K562 (cell line): ENCODE measurements around the gene STAP1. TPM values are rescaled to one million over a fixed set of nuclear protein-coding genes. Genes with fewer than 3 reads are reported as not detected.

ENCODE experiments used
- ARID1B ChIP-seq: fragments of 450-650 bp; IDR thresholded peaks from 2 replicates; pipeline ENCODE4 v1.6.1; 2016; ENCODE audit warnings: antibody characterized with exemption, mild to moderate bottlenecking, inconsistent platforms
- CHD4 ChIP-seq: fragments of 200-600 bp; sonication (generic); IDR thresholded peaks from 3 replicates; pipeline ENCODE4 v1.6.1; 2012; ENCODE audit warnings: low read depth, mild to moderate bottlenecking, mixed read lengths, low read length, inconsistent platforms; ENCODE audit not compliant: insufficient read depth, insufficient replicate concordance, poor library complexity, severe bottlenecking
- E2F3 ChIP-seq: fragments of 250-450 bp; sonication (Bioruptor Pico); IDR thresholded peaks from 2 replicates; pipeline ENCODE4 v1.4.0; 2020; ENCODE audit warnings: mild to moderate bottlenecking
- HOXB6 ChIP-seq: fragments of 250-450 bp; sonication (Bioruptor Pico); IDR thresholded peaks from 2 replicates; pipeline ENCODE4 v1.5.1; 2022; ENCODE audit warnings: mild to moderate bottlenecking, borderline replicate concordance
- JUNB ChIP-seq: fragments of 450-650 bp; formaldehyde crosslinking; conservative IDR thresholded peaks from 2 replicates; pipeline ENCODE4 v1.4.0; 2020; ENCODE audit warnings: mild to moderate bottlenecking
- NEUROD1 ChIP-seq: fragments of 150-350 bp; IDR thresholded peaks from 2 replicates; pipeline ENCODE4 v1.6.1; 2014; ENCODE audit warnings: borderline replicate concordance, low read length, low read depth; ENCODE audit not compliant: partially characterized antibody
- ZNF3 ChIP-seq: fragments of 250-450 bp; sonication (Bioruptor Pico); IDR thresholded peaks from 2 replicates; pipeline ENCODE4 v1.5.0; 2021; ENCODE audit warnings: mild to moderate bottlenecking, moderate library complexity
- ZNF766 ChIP-seq: fragments of 200-800 bp; sonication (Bioruptor generic); conservative IDR thresholded peaks from 2 replicates; pipeline ENCODE4 v1.6.1; 2016; ENCODE audit warnings: missing genetic modification characterization, missing compliant biosample characterization
- polyA plus RNA-seq, 8 experiments: library from polyadenylated mRNA; depleted of rRNA in 4 of 8; stranded (reverse) in 5 of 8; unstranded in 3 of 8; fragments of >200 nt; fragmentation: Nextera tagmentation in 2 of 8; fragmentation: Illumina TruSeq in 1 of 8; extraction: Ambion mirVana in 2 of 8; extraction: Trizol in 1 of 8; gene quantifications; 2 replicates each; pipeline versions ENCODE4 v1.2.1 to v1.2.3, GENCODE V29; 2011 to 2014; ENCODE audit warnings: inconsistent platforms in 1 of 8, missing spikeins in 1 of 8
- total RNA-seq, 7 experiments: library from RNA; depleted of rRNA in 6 of 7; stranded (reverse); fragments of >200 nt in 6 of 7; fragmentation: Illumina TruSeq in 2 of 7; extraction: Trizol in 2 of 7; gene quantifications; 2 replicates each; pipeline versions ENCODE4 v1.2.1 to v1.2.3, GENCODE V29; 2011 to 2021; ENCODE audit warnings: low replicate concordance in 1 of 7
- TF ChIP-seq, protein P1 (sequence below): fragments of 250-450 bp; sonication (Bioruptor Pico); IDR thresholded peaks from 2 replicates; pipeline ENCODE4 v1.5.0; 2021; ENCODE audit warnings: mild to moderate bottlenecking, moderate library complexity
- TF ChIP-seq, protein P2 (sequence below), 2 experiments: fragments of 450-650 bp; IDR thresholded peaks; 2 replicates each; pipeline ENCODE4 v1.6.1; 2016
- TF ChIP-seq, protein P3 (sequence below): fragments of 450-650 bp; IDR thresholded peaks from 2 replicates; pipeline ENCODE4 v1.6.1; 2016; ENCODE audit warnings: mild to moderate bottlenecking
- TF ChIP-seq, protein P4 (sequence below), 3 experiments: fragments of 200-800 bp in 1 of 3; fragments of 250-450 bp in 1 of 3; fragments of 450-650 bp in 1 of 3; sonication (Bioruptor Pico) in 1 of 3; sonication (Bioruptor generic) in 1 of 3; formaldehyde crosslinking in 1 of 3; IDR thresholded peaks; 2 replicates each; pipeline versions ENCODE4 v1.6.1 to v1.8.0; 2016 to 2022; ENCODE audit warnings: mild to moderate bottlenecking in 2 of 3, missing genetic modification characterization in 2 of 3, missing compliant biosample characterization in 1 of 3, moderate library complexity in 1 of 3
- TF ChIP-seq, protein P5 (sequence below): sonication (generic); formaldehyde crosslinking; IDR thresholded peaks from 2 replicates; pipeline ENCODE4 v1.8.0; 2022; ENCODE audit warnings: missing genetic modification reagents, mild to moderate bottlenecking, moderate library complexity, borderline replicate concordance

The STAP1 gene
- total and polyA plus RNA-seq, 9 of the 15 experiments (the other 6 are each of a cell fraction or from before 2014, with no cell fraction given) = 0.50 to 5.6 (median 1.4) TPM

DNA sequence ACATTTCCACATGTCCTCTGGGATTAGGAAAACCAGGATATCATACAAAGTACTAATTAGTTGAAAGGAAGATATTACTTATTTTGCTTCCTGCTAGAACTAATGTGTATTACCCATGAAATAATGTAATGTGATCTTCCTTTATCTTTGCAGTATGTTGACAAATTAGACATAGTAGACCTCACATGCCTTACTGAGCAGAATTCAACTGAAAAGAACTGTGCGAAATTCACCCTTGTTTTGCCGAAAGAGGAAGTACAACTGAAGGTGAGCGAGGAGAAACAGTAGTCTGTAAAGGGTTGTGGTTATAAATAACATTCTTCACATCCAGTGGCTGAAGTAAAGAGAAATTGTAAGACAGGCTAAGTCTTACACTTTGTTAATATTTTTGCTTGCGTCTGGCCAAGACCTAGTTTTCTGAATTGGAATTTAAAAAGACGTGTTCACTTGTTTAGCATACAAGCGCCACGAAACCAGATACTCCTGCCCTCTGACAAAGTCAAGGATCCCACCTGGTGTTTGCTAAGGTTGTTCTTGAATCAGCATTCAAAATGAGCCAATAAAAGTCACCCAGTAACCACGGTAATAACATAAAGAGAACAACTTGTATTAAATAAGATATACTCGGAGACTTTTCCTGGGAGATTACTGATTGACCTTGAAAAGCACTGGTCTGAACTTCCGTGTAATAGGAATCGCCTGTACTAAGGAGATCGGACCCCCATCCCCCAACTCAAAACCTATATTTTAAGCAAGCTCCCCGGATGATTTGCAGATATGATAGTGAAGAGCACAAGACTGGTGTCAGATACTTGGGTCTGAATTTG is 16.9 kb downstream of the STAP1 start (continued):
- TF ChIP-seq, protein P1, sequence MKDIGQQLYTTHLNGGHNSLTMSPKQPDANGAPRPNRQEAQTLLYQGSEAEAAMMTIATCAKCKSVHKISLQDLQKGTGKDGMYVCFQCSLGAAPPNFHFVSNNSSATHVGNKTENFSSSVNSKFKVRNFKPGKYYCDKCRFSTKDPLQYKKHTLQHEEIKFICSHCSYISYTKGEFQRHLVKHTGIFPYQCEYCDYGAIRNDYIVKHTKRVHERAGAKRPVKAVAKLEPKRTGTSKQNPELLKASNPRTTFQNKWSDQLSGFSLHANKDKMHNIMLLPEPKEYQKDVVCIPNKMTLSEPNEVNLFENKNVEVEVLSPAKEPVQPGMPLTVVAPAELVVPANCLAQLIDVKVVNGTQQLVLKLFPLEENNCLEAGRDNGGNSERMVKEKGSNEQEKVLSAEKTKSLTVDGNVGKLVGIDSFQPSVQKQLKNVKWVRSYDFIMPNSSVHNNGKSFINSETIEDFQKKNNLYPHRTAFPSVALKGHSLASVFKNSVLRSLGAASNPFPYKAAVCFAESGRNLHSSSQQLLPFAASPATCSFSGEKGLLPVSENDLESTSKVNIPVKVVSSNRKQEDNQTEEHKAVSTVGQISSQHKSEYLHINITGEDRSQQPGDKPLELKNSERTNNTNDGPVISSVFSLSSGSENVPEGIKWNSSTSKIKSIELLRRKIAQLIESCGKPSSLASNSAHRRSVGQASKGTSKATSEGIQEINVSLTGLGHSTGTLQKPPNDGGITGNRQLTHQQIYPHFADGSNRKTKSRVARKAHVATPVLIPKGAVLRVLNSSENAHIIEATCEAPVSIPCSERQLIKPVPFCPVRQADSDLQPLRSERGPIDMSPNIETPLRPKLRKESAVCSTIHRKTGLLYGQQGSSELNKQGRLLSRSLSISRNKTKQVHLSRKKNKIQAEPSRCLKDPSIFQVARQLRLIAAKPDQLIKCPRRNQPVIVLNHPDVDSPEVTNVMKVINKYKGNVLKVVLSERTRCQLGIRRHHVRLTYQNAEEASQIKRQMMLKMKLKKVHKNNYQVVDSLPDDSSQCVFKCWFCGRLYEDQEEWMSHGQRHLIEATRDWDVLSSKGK (CRISPR knock-in tag) = no peak
- TF ChIP-seq ZNF3 (CRISPR knock-in tag) (no peak), HOXB6 (CRISPR knock-in tag) (no peak), E2F3 (CRISPR knock-in tag) (no peak), ARID1B (no peak), JUNB (CRISPR knock-in tag) (no peak), CHD4 (no peak), NEUROD1 (no peak), ZNF766 (CRISPR knock-in tag) (0 out of 2 replicates have a peak, but pooled peaks have one; percentile 14)
- TF ChIP-seq, protein P2, sequence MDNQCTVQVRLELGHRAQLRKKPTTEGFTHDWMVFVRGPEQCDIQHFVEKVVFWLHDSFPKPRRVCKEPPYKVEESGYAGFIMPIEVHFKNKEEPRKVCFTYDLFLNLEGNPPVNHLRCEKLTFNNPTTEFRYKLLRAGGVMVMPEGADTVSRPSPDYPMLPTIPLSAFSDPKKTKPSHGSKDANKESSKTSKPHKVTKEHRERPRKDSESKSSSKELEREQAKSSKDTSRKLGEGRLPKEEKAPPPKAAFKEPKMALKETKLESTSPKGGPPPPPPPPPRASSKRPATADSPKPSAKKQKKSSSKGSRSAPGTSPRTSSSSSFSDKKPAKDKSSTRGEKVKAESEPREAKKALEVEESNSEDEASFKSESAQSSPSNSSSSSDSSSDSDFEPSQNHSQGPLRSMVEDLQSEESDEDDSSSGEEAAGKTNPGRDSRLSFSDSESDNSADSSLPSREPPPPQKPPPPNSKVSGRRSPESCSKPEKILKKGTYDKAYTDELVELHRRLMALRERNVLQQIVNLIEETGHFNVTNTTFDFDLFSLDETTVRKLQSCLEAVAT (IDR thresholded peaks at IDR 0.05) = 0 out of 4 replicates have a peak, but pooled peaks of 1 of the 2 experiments have one; percentile 47
- TF ChIP-seq, protein P3, sequence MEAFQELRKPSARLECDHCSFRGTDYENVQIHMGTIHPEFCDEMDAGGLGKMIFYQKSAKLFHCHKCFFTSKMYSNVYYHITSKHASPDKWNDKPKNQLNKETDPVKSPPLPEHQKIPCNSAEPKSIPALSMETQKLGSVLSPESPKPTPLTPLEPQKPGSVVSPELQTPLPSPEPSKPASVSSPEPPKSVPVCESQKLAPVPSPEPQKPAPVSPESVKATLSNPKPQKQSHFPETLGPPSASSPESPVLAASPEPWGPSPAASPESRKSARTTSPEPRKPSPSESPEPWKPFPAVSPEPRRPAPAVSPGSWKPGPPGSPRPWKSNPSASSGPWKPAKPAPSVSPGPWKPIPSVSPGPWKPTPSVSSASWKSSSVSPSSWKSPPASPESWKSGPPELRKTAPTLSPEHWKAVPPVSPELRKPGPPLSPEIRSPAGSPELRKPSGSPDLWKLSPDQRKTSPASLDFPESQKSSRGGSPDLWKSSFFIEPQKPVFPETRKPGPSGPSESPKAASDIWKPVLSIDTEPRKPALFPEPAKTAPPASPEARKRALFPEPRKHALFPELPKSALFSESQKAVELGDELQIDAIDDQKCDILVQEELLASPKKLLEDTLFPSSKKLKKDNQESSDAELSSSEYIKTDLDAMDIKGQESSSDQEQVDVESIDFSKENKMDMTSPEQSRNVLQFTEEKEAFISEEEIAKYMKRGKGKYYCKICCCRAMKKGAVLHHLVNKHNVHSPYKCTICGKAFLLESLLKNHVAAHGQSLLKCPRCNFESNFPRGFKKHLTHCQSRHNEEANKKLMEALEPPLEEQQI = no peak
- TF ChIP-seq, protein P4, sequence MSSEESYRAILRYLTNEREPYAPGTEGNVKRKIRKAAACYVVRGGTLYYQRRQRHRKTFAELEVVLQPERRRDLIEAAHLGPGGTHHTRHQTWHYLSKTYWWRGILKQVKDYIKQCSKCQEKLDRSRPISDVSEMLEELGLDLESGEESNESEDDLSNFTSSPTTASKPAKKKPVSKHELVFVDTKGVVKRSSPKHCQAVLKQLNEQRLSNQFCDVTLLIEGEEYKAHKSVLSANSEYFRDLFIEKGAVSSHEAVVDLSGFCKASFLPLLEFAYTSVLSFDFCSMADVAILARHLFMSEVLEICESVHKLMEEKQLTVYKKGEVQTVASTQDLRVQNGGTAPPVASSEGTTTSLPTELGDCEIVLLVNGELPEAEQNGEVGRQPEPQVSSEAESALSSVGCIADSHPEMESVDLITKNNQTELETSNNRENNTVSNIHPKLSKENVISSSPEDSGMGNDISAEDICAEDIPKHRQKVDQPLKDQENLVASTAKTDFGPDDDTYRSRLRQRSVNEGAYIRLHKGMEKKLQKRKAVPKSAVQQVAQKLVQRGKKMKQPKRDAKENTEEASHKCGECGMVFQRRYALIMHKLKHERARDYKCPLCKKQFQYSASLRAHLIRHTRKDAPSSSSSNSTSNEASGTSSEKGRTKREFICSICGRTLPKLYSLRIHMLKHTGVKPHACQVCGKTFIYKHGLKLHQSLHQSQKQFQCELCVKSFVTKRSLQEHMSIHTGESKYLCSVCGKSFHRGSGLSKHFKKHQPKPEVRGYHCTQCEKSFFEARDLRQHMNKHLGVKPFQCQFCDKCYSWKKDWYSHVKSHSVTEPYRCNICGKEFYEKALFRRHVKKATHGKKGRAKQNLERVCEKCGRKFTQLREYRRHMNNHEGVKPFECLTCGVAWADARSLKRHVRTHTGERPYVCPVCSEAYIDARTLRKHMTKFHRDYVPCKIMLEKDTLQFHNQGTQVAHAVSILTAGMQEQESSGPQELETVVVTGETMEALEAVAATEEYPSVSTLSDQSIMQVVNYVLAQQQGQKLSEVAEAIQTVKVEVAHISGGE (CRISPR knock-in tag; IDR thresholded peaks at IDR 0.05) = no peak
- TF ChIP-seq, protein P5, sequence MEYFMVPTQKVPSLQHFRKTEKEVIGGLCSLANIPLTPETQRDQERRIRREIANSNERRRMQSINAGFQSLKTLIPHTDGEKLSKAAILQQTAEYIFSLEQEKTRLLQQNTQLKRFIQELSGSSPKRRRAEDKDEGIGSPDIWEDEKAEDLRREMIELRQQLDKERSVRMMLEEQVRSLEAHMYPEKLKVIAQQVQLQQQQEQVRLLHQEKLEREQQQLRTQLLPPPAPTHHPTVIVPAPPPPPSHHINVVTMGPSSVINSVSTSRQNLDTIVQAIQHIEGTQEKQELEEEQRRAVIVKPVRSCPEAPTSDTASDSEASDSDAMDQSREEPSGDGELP = no peak
